Endometrial microvascular endothelial cells (primary cell): ENCODE data around the gene GPAT2. TPM values are rescaled to one million over a fixed set of nuclear protein-coding genes. Genes with fewer than 3 reads are reported as not detected.
"Not testable (repeated sequence)": the region's sequence is repeated elsewhere in the genome, so short reads cannot be mapped to it uniquely, and the experiment has no call there.

ENCODE experiments used
- in situ Hi-C: cut with HindIII; loops from 2 replicates; pipeline ENCODE4 v1.10.0; 2017; ENCODE audit warnings: low sequenced_read_pairs, low pct_unique_long_range_greater_than_20kb; ENCODE audit errors: inconsistent ontology term
- total RNA-seq: library from RNA; depleted of rRNA; stranded (reverse); fragments of >200 nt; gene quantifications from one replicate; pipeline ENCODE4 v1.2.3, GENCODE V29; 2015; ENCODE audit errors: inconsistent ontology term

The GPAT2 gene
- total RNA-seq, 1 donor from 2014 or later, result 4.3 TPM

DNA sequence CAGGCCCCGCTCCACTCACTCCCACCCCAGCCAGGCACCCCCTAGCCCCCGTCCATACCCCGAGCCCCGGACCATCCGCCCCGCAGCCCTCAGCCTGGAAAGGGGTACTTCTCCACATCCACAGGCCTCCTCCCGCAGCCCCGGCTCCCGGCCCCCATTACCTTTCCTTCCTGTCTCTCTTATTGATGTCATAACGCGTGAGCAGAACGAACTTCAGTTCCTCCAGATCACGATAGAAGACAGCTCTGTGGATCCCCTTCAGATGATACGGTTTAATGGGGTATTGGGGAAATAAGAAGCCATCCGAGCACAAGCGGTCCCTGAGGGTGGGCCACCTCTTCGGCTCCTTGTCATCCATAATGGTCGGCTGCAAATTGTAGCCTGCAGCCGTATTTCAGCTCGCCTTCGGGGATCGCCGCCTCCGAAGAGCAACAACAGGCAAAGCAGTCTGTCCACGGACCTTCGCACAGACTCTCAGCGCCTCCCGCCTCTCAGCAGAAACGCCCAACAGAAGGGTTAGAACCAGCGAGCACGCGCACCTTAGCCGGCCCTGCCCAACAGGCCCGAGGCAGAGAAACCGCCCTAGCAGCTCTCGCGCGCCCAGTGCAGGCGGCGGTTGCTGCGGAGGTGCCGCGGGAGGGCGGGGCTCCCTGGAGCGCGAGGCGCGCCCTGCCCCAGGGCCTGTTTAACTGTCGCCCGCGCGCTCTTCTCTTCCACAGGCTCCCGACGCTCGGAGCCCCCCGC, 43.2 kb downstream of the GPAT2 start, which contains the start of gene ANKRD36C:
TSS of gene ANKRD36C (minus strand) at position 474 of the 744 bp plus-strand sequence. CDS start at position 358, 116 bp downstream.
- in situ Hi-C loops, result not testable (repeated sequence)

DNA sequence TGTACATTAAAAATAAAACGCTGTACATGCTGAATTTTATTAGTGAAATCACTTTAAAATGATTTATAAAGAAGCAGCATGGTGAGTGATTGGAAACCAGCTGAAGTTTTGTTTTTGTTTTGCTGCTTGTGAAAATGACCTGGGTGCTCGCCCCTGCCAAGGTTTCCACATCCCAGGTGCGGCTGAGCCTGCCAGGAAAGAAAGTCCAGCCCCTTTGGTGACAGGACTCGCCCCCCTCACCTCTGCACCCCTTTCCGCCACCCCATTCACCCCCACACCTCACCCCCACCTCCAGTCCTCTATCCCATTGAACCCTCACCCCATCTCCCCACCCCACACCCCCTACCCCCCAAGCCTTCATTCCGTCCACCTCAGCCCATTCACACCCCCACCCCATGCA, 43.8 kb downstream of the GPAT2 start:
- in situ Hi-C loops, result not testable (repeated sequence)

Other genes with a start within 250 kb of the GPAT2 start
- 12.8 TPM for gene ANKRD36C, start 43.1 kb downstream of the GPAT2 start, total RNA-seq
- not detected for gene ADRA2B, start 81.7 kb upstream of the GPAT2 start, total RNA-seq
- not detected for gene ASTL, start 103.6 kb upstream of the GPAT2 start, total RNA-seq
- not detected for gene DUSP2, start 110.5 kb upstream of the GPAT2 start, total RNA-seq
- 149 TPM for gene STARD7, start 173.9 kb upstream of the GPAT2 start, total RNA-seq
- 36.6 TPM for gene TMEM127, start 231.1 kb upstream of the GPAT2 start, total RNA-seq
- 115 TPM for gene CIAO1, start 231.3 kb upstream of the GPAT2 start, total RNA-seq